ENCODE results near the gene CSPG5.

DNA sequence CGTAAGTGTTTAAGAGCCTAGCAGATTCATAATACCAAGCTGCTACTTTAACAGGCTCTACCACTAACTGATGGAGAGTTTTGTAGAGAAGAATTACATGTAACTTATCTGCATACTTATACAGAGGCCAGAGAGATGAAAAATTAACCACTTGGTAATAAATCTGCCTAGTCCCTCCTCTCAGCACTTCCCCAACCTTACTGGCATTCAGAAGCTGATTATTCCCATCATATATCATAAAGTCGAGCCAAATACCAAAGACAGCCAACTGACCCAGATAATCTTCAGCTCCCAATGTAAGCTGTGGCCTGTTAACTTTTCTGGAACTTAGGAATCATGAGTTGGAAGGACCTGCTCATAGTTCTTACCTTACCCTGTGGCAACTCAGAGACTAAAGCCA lies 25.5 kb upstream of the CSPG5 start:
- TF ChIP-seq, protein P1, sequence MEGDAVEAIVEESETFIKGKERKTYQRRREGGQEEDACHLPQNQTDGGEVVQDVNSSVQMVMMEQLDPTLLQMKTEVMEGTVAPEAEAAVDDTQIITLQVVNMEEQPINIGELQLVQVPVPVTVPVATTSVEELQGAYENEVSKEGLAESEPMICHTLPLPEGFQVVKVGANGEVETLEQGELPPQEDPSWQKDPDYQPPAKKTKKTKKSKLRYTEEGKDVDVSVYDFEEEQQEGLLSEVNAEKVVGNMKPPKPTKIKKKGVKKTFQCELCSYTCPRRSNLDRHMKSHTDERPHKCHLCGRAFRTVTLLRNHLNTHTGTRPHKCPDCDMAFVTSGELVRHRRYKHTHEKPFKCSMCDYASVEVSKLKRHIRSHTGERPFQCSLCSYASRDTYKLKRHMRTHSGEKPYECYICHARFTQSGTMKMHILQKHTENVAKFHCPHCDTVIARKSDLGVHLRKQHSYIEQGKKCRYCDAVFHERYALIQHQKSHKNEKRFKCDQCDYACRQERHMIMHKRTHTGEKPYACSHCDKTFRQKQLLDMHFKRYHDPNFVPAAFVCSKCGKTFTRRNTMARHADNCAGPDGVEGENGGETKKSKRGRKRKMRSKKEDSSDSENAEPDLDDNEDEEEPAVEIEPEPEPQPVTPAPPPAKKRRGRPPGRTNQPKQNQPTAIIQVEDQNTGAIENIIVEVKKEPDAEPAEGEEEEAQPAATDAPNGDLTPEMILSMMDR (IDR thresholded peaks at IDR 0.05 in 2 of 3, conservative IDR thresholded peaks at IDR 0.05 in 1 of 3; ENCODE audit: borderline replicate concordance in 1 of 3, insufficient read depth in 1 of 3, low read depth in 2 of 3, low read length in 2 of 3): no peak
- TF ChIP-seq, protein P2, sequence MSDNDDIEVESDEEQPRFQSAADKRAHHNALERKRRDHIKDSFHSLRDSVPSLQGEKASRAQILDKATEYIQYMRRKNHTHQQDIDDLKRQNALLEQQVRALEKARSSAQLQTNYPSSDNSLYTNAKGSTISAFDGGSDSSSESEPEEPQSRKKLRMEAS (IDR thresholded peaks at IDR 0.05): no peak
- TF ChIP-seq EZH2 (IDR thresholded peaks at IDR 0.05) (no peak), EZH2phosphoT487 (IDR thresholded peaks at IDR 0.05; ENCODE audit: borderline replicate concordance) (no peak), ELF1 (IDR thresholded peaks at IDR 0.05; ENCODE audit: borderline replicate concordance, low read depth) (no peak), EGR1 (IDR thresholded peaks at IDR 0.05; ENCODE audit: low read depth) (no peak), YY1 (IDR thresholded peaks at IDR 0.05; ENCODE audit: extremely low read depth, insufficient replicate concordance, low read depth, low read length) (no peak), JUND (IDR thresholded peaks at IDR 0.05) (no peak), POLR2A (IDR thresholded peaks at IDR 0.05; ENCODE audit: borderline replicate concordance, extremely low read depth, insufficient read depth, insufficient read length) (no peak)
- TF ChIP-seq, protein P3, sequence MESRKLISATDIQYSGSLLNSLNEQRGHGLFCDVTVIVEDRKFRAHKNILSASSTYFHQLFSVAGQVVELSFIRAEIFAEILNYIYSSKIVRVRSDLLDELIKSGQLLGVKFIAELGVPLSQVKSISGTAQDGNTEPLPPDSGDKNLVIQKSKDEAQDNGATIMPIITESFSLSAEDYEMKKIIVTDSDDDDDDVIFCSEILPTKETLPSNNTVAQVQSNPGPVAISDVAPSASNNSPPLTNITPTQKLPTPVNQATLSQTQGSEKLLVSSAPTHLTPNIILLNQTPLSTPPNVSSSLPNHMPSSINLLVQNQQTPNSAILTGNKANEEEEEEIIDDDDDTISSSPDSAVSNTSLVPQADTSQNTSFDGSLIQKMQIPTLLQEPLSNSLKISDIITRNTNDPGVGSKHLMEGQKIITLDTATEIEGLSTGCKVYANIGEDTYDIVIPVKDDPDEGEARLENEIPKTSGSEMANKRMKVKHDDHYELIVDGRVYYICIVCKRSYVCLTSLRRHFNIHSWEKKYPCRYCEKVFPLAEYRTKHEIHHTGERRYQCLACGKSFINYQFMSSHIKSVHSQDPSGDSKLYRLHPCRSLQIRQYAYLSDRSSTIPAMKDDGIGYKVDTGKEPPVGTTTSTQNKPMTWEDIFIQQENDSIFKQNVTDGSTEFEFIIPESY (IDR thresholded peaks at IDR 0.05; ENCODE audit: extremely low read depth, insufficient replicate concordance, low read length): no peak
- TF ChIP-seq, protein P4, sequence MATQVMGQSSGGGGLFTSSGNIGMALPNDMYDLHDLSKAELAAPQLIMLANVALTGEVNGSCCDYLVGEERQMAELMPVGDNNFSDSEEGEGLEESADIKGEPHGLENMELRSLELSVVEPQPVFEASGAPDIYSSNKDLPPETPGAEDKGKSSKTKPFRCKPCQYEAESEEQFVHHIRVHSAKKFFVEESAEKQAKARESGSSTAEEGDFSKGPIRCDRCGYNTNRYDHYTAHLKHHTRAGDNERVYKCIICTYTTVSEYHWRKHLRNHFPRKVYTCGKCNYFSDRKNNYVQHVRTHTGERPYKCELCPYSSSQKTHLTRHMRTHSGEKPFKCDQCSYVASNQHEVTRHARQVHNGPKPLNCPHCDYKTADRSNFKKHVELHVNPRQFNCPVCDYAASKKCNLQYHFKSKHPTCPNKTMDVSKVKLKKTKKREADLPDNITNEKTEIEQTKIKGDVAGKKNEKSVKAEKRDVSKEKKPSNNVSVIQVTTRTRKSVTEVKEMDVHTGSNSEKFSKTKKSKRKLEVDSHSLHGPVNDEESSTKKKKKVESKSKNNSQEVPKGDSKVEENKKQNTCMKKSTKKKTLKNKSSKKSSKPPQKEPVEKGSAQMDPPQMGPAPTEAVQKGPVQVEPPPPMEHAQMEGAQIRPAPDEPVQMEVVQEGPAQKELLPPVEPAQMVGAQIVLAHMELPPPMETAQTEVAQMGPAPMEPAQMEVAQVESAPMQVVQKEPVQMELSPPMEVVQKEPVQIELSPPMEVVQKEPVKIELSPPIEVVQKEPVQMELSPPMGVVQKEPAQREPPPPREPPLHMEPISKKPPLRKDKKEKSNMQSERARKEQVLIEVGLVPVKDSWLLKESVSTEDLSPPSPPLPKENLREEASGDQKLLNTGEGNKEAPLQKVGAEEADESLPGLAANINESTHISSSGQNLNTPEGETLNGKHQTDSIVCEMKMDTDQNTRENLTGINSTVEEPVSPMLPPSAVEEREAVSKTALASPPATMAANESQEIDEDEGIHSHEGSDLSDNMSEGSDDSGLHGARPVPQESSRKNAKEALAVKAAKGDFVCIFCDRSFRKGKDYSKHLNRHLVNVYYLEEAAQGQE (IDR thresholded peaks at IDR 0.05; ENCODE audit: low read depth): no peak

Data from HCT116 (cell line).